CD8-positive, alpha-beta memory T cell (primary cell): Measurements from ENCODE around the gene ACAA1. TPM values are rescaled to one million over a fixed set of nuclear protein-coding genes. Genes with fewer than 3 reads are reported as not detected.
A peak's percentile ranks its signal among the peaks of the same experiment; 100 is the strongest.

ENCODE experiments used
- CTCF ChIA-PET: fragments of 350-600 bp; sonication (Branson Sonifier 250); formaldehyde crosslinking; loops from one replicate; lab custom pipeline; 2021; ENCODE audit warnings: antibody characterized with exemption; lab: Charles Lee
- POLR2A ChIA-PET: fragments of 350-600 bp; sonication (Branson Sonifier 250); formaldehyde crosslinking; loops from one replicate; lab custom pipeline; 2021; ENCODE audit warnings: antibody characterized with exemption; lab: Charles Lee
- DNase-seq, 5 donors: peaks; one replicate each; pipeline versions ENCODE4 v3.0.0 to v3.0.0-alpha.2; 2020 to 2022; ENCODE audit warnings: mixed read lengths in 1 of 5
- H3K27ac ChIP-seq: one replicate; pipeline ENCODE4 v1.7.0; 2013; ENCODE audit warnings: low read depth, mild to moderate bottlenecking, low read length, moderate library complexity
- H3K27me3 ChIP-seq: 2 replicates; pipeline ENCODE4 v1.7.0; 2013; ENCODE audit warnings: low read length, mild to moderate bottlenecking; ENCODE audit not compliant: insufficient read depth, poor library complexity, severe bottlenecking
- H3K36me3 ChIP-seq: 2 replicates; pipeline ENCODE4 v1.7.0; 2013; ENCODE audit warnings: mild to moderate bottlenecking, low read length, moderate library complexity; ENCODE audit not compliant: insufficient read depth
- H3K4me1 ChIP-seq: 2 replicates; pipeline ENCODE4 v1.7.0; 2013; ENCODE audit warnings: mild to moderate bottlenecking, low read length, moderate library complexity; ENCODE audit not compliant: insufficient read depth
- H3K4me3 ChIP-seq: 2 replicates; pipeline ENCODE4 v1.7.0; 2013; ENCODE audit warnings: mild to moderate bottlenecking, low read length
- H3K9me3 ChIP-seq: 2 replicates; pipeline ENCODE4 v1.7.0; 2013; ENCODE audit warnings: mild to moderate bottlenecking, low read length
- H3K27ac Mint-ChIP-seq, 8 donors: one replicate each; pipeline ENCODE4 v1.8.0; 2020 to 2021; ENCODE audit warnings: mixed read lengths in 8 of 8, mild to moderate bottlenecking in 6 of 8, inconsistent platforms in 3 of 8, moderate library complexity in 3 of 8
- H3K27me3 Mint-ChIP-seq, 2 donors: one replicate each; pipeline ENCODE4 v1.8.0; 2020 to 2021; ENCODE audit warnings: mixed read lengths in 2 of 2, mild to moderate bottlenecking in 1 of 2, moderate library complexity in 1 of 2
- H3K36me3 Mint-ChIP-seq, 3 donors: one replicate each; pipeline ENCODE4 v1.8.0; 2020 to 2021; ENCODE audit warnings: mixed read lengths in 3 of 3, inconsistent platforms in 1 of 3, mild to moderate bottlenecking in 1 of 3
- H3K4me1 Mint-ChIP-seq, 3 donors: one replicate each; pipeline ENCODE4 v1.8.0; 2020 to 2021; ENCODE audit warnings: mixed read lengths in 3 of 3, inconsistent platforms in 1 of 3, mild to moderate bottlenecking in 1 of 3
- H3K4me3 Mint-ChIP-seq, 7 donors: one replicate each; pipeline ENCODE4 v1.8.0; 2020 to 2021; ENCODE audit warnings: mixed read lengths in 7 of 7, mild to moderate bottlenecking in 6 of 7, moderate library complexity in 4 of 7, inconsistent platforms in 2 of 7
- H3K9me3 Mint-ChIP-seq, 5 donors: one replicate each; pipeline ENCODE4 v1.8.0; 2020 to 2022; ENCODE audit warnings: mixed read lengths in 5 of 5, mild to moderate bottlenecking in 3 of 5, moderate library complexity in 2 of 5, inconsistent platforms in 1 of 5
- polyA plus RNA-seq: library from polyadenylated mRNA; unstranded; fragments of 300-500 nt; fragmentation: Illumina TruSeq; gene quantifications from one replicate; pipeline ENCODE4 v1.2.3, GENCODE V29; 2021
- total RNA-seq, 2 experiments: library from RNA; stranded (reverse); gene quantifications; one replicate each; pipeline ENCODE4 v1.2.3, GENCODE V29; 2021

The ACAA1 gene
- total and polyA plus RNA-seq, 3 experiments from 2014 or later: 49.0 to 67.4 (median 67.1) TPM

- Histone ChIP-seq H3K4me1 (peaks cover 19% of the 10 kb centered on the region), H3K9me3 (no peaks in the 10 kb centered on the region), H3K4me3 (no peak overlapping the region), H3K27ac (no peak overlapping the region), H3K36me3 (peaks cover 42% of the 10 kb centered on the region), H3K27me3 (no peaks in the 10 kb centered on the region)
- peaks cover 0 to 78% (median 6%) of the 10 kb centered on the region in 3 donors for H3K36me3 Mint-ChIP-seq
- H3K27ac Mint-ChIP-seq: peak overlapping the region in 6 of 8 donors; percentile 1 to 79 (median 16)
- no peaks in the 10 kb centered on the region for H3K9me3 Mint-ChIP-seq
- H3K4me1 Mint-ChIP-seq: peaks cover 49 to 74% (median 66%) of the 10 kb centered on the region in 3 donors
- DNase-seq: no peak
- ChIA-PET POLR2A (no interaction called here), CTCF (interaction anchor here (1.4 kb wide), 1 partner anchor 31 kb away, joined by 3 read pairs; no protein-coding TSS in a partner anchor)
- no peaks in the 10 kb centered on the region for H3K27me3 Mint-ChIP-seq
- H3K4me3 Mint-ChIP-seq: peak overlapping the region in 2 of 7 donors; percentile 38 to 82
Observed at GRCh38 chr3:38133209-38133556, 3.7 kb downstream of the ACAA1 start.

- H3K4me3 Mint-ChIP-seq: no peak overlapping the region
Observed at GRCh38 chr3:38131621-38132369, 5.1 kb downstream of the ACAA1 start.

GRCh38 chr3:38130631-38131065 lies 6.3 kb downstream of the ACAA1 start:
- CTCF ChIA-PET: interaction anchor here (1.1 kb wide), 1 partner anchor 10 kb away, joined by 3 read pairs; no protein-coding TSS in a partner anchor
- Mint-ChIP-seq H3K4me3 (no peak overlapping the region), H3K36me3 (peaks cover 0 to 92% (median 8%) of the 10 kb centered on the region in 3 donors), H3K27ac (peak overlapping the region in 6 of 8 donors; percentile 36 to 70 (median 56)), H3K27me3 (no peaks in the 10 kb centered on the region), H3K4me1 (peaks cover 31 to 54% (median 45%) of the 10 kb centered on the region in 3 donors), H3K9me3 (no peaks in the 10 kb centered on the region)
- no peak overlapping the region for H3K27ac ChIP-seq
- H3K27me3 ChIP-seq: no peaks in the 10 kb centered on the region
- H3K4me3 ChIP-seq: no peak overlapping the region
- POLR2A ChIA-PET: no interaction called here
- H3K9me3 ChIP-seq: no peaks in the 10 kb centered on the region
- H3K36me3 ChIP-seq: peaks cover 64% of the 10 kb centered on the region
- DNase-seq: no peak
- H3K4me1 ChIP-seq: peaks cover 7% of the 10 kb centered on the region

More at GRCh38 chr3:38131621-38132369, 5.1 kb downstream of the ACAA1 start:
- no peaks in the 10 kb centered on the region for H3K9me3 Mint-ChIP-seq
- H3K27me3 Mint-ChIP-seq: no peaks in the 10 kb centered on the region
- H3K4me1 Mint-ChIP-seq: peaks cover 38 to 61% (median 52%) of the 10 kb centered on the region in 3 donors
- H3K27ac ChIP-seq: no peak overlapping the region
- POLR2A ChIA-PET: no interaction called here
- DNase-seq: no peak
- H3K36me3 Mint-ChIP-seq: peaks cover 0 to 87% (median 8%) of the 10 kb centered on the region in 3 donors
- peaks cover 10% of the 10 kb centered on the region for H3K4me1 ChIP-seq
- no peak overlapping the region for H3K4me3 ChIP-seq
- CTCF ChIA-PET: interaction anchor here (0.9 to 1.4 kb wide), 3 partner anchors 11 to 348 kb away, joined by 3 read pairs; no protein-coding TSS in a partner anchor
- peaks cover 53% of the 10 kb centered on the region for H3K36me3 ChIP-seq
- H3K27me3 ChIP-seq: no peaks in the 10 kb centered on the region
- H3K27ac Mint-ChIP-seq: peak overlapping the region; percentile 33 to 89 (median 52)
- H3K9me3 ChIP-seq: no peaks in the 10 kb centered on the region

GRCh38 chr3:38129058-38129457 lies 7.9 kb downstream of the ACAA1 start:
- CTCF ChIA-PET: no interaction called here
- Mint-ChIP-seq H3K9me3 (no peaks in the 10 kb centered on the region), H3K36me3 (peaks cover 0 to 95% (median 10%) of the 10 kb centered on the region in 3 donors), H3K27ac (peak overlapping the region in 4 of 8 donors; percentile 15 to 57 (median 45)), H3K4me1 (peaks cover 18 to 45% (median 29%) of the 10 kb centered on the region in 3 donors), H3K4me3 (no peak overlapping the region), H3K27me3 (no peaks in the 10 kb centered on the region)
- DNase-seq: no peak
- no peak overlapping the region for H3K4me3 ChIP-seq
- H3K27ac ChIP-seq: no peak overlapping the region
- peaks cover 71% of the 10 kb centered on the region for H3K36me3 ChIP-seq
- POLR2A ChIA-PET: no interaction called here
- H3K4me1 ChIP-seq: no peaks in the 10 kb centered on the region
- no peaks in the 10 kb centered on the region for H3K9me3 ChIP-seq
- H3K27me3 ChIP-seq: no peaks in the 10 kb centered on the region

- Histone ChIP-seq H3K4me1 (no peaks in the 10 kb centered on the region), H3K4me3 (no peak overlapping the region), H3K36me3 (peaks cover 64% of the 10 kb centered on the region), H3K27ac (no peak overlapping the region), H3K9me3 (no peaks in the 10 kb centered on the region), H3K27me3 (no peaks in the 10 kb centered on the region)
- Mint-ChIP-seq H3K4me3 (no peak overlapping the region), H3K9me3 (no peaks in the 10 kb centered on the region), H3K4me1 (peaks cover 16 to 37% (median 24%) of the 10 kb centered on the region in 3 donors), H3K27ac (peak overlapping the region in 1 of 8 donors; percentile 78), H3K36me3 (peaks cover 0 to 92% (median 10%) of the 10 kb centered on the region in 3 donors), H3K27me3 (no peaks in the 10 kb centered on the region)
- ChIA-PET CTCF (no interaction called here), POLR2A (no interaction called here)
- DNase-seq: no peak
Observed at GRCh38 chr3:38128303-38128655, 8.6 kb downstream of the ACAA1 start.

GRCh38 chr3:38127611-38128302 lies 9.2 kb downstream of the ACAA1 start:
- Histone ChIP-seq H3K9me3 (no peaks in the 10 kb centered on the region), H3K4me1 (no peaks in the 10 kb centered on the region), H3K27ac (no peak overlapping the region), H3K27me3 (no peaks in the 10 kb centered on the region), H3K36me3 (peaks cover 64% of the 10 kb centered on the region), H3K4me3 (no peak overlapping the region)
- POLR2A ChIA-PET: no interaction called here
- DNase-seq: no peak
- Mint-ChIP-seq H3K36me3 (peaks cover 0 to 92% (median 12%) of the 10 kb centered on the region in 3 donors), H3K4me3 (no peak overlapping the region), H3K9me3 (no peaks in the 10 kb centered on the region), H3K27ac (peak overlapping the region in 6 of 8 donors; percentile 21 to 78 (median 44)), H3K27me3 (no peaks in the 10 kb centered on the region), H3K4me1 (peaks cover 13 to 32% (median 20%) of the 10 kb centered on the region in 3 donors)
- CTCF ChIA-PET: no interaction called here

- Histone ChIP-seq H3K9me3 (no peaks in the 10 kb centered on the region), H3K27me3 (no peaks in the 10 kb centered on the region), H3K4me1 (no peaks in the 10 kb centered on the region), H3K36me3 (peaks cover 60% of the 10 kb centered on the region), H3K27ac (no peak overlapping the region), H3K4me3 (no peak overlapping the region)
- H3K27ac Mint-ChIP-seq: peak overlapping the region in 3 of 8 donors; percentile 56 to 66 (median 60)
- peaks cover 7 to 20% (median 9%) of the 10 kb centered on the region in 3 donors for H3K4me1 Mint-ChIP-seq
- no peak for DNase-seq
- peak overlapping the region in 1 of 7 donors; percentile 32 for H3K4me3 Mint-ChIP-seq
- no peaks in the 10 kb centered on the region for H3K9me3 Mint-ChIP-seq
- no peaks in the 10 kb centered on the region for H3K27me3 Mint-ChIP-seq
- ChIA-PET POLR2A (no interaction called here), CTCF (interaction anchor here (1.2 kb wide), 1 partner anchor 16 kb away, joined by 3 read pairs; no protein-coding TSS in a partner anchor)
- peaks cover 0 to 92% (median 12%) of the 10 kb centered on the region in 3 donors for H3K36me3 Mint-ChIP-seq
Observed at GRCh38 chr3:38126121-38126892, 10.6 kb downstream of the ACAA1 start.
